Stimulated activated naive B cell treated with anti-CD40 and anti-IgM and Interleukin-4, amounts not matched to agents 10 μg/mL and 1 μg/mL and 100 μg/mL, for 72 hours (primary cell): ENCODE data around the gene CKS1B.

Experiments
- ATAC-seq, 2 donors: fragments of 150-1000 bp; cut with Tn5 transposase; replicated peaks; 2 replicates each; pipeline ENCODE4 v1.10.0; 2021; ENCODE audit warnings: moderate library complexity in 1 of 2
- DNase-seq: peaks from one replicate; pipeline ENCODE4 v3.0.0; 2021
- H3K27ac Mint-ChIP-seq: one replicate; pipeline ENCODE4 v1.8.0; 2022; ENCODE audit warnings: mild to moderate bottlenecking, mixed read lengths
- H3K27me3 Mint-ChIP-seq, 2 donors: one replicate each; pipeline ENCODE4 v1.8.0; 2022; ENCODE audit warnings: mixed read lengths in 2 of 2
- H3K36me3 Mint-ChIP-seq, 2 donors: one replicate each; pipeline ENCODE4 v1.8.0; 2022; ENCODE audit warnings: mixed read lengths in 2 of 2, mild to moderate bottlenecking in 1 of 2
- H3K4me1 Mint-ChIP-seq, 2 donors: one replicate each; pipeline ENCODE4 v1.8.0; 2022; ENCODE audit warnings: mixed read lengths in 2 of 2, mild to moderate bottlenecking in 1 of 2
- H3K4me3 Mint-ChIP-seq, 2 donors: one replicate each; pipeline ENCODE4 v1.8.0; 2022; ENCODE audit warnings: mild to moderate bottlenecking in 2 of 2, mixed read lengths in 2 of 2, moderate library complexity in 1 of 2
- H3K9me3 Mint-ChIP-seq, 2 donors: one replicate each; pipeline ENCODE4 v1.8.0; 2022; ENCODE audit warnings: mixed read lengths in 2 of 2, mild to moderate bottlenecking in 1 of 2

The CKS1B gene

DNA sequence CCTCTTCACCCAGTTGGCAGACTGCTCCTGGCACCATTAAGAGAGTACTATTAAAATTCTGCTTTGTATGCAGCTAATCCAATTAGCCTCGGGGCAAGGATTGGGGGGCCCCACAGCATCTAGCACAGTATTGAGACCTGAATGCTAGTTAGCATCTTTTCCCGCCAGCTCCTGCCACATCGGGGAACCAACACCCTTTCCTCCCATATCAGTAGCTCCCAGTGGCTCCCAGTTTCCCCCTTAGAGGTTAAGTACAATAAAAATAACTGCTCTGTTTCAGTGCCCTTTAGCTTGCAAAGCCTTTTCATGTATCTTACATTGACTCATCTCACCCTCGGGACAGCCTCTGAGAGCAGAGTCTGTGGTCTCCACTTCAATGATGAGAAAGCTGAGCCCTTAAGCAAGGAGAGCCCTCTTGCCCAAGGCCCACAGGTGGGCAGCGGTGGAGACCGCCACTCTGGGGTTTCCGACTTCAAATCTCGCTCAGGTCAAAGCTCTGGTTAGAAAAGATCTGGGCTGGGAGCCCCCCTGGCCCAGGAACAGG lies 33.8 kb upstream of the CKS1B start:
- H3K4me1 Mint-ChIP-seq: peaks cover 59 to 74% of the 10 kb centered on the region in 2 donors
- no peaks in the 10 kb centered on the region for H3K9me3 Mint-ChIP-seq
- ATAC-seq (peak in 1 of 2 donors; percentile 27), DNase-seq (no peak)
- peak overlapping the region; percentile 20 for H3K27ac Mint-ChIP-seq
- peaks cover 2 to 4% of the 10 kb centered on the region in 2 donors for H3K36me3 Mint-ChIP-seq
- H3K4me3 Mint-ChIP-seq: peak overlapping the region; percentile 29 to 57
- H3K27me3 Mint-ChIP-seq: no peaks in the 10 kb centered on the region

GRCh38 chr1:154941333-154942013 lies 33.0 kb upstream of the CKS1B start:
- ATAC-seq (no peak), DNase-seq (no peak)
- no peaks in the 10 kb centered on the region for H3K27me3 Mint-ChIP-seq
- no peaks in the 10 kb centered on the region for H3K9me3 Mint-ChIP-seq
- peaks cover 56 to 74% of the 10 kb centered on the region in 2 donors for H3K4me1 Mint-ChIP-seq
- H3K36me3 Mint-ChIP-seq: peaks cover 1 to 4% of the 10 kb centered on the region in 2 donors
- no peak overlapping the region for H3K4me3 Mint-ChIP-seq
- H3K27ac Mint-ChIP-seq: peak overlapping the region; percentile 80

GRCh38 chr1:154943649-154944400 lies 30.7 kb upstream of the CKS1B start:
- peaks cover 50 to 63% of the 10 kb centered on the region in 2 donors for H3K4me1 Mint-ChIP-seq
- ATAC-seq (no peak), DNase-seq (no peak)
- no peaks in the 10 kb centered on the region for H3K9me3 Mint-ChIP-seq
- H3K36me3 Mint-ChIP-seq: peaks cover 7 to 13% of the 10 kb centered on the region in 2 donors
- H3K27me3 Mint-ChIP-seq: no peaks in the 10 kb centered on the region
- peak overlapping the region; percentile 53 for H3K27ac Mint-ChIP-seq
- peak overlapping the region; percentile 3 to 26 for H3K4me3 Mint-ChIP-seq

GRCh38 chr1:154944401-154945159 lies 29.9 kb upstream of the CKS1B start:
- ATAC-seq (no peak), DNase-seq (no peak)
- Mint-ChIP-seq H3K27me3 (no peaks in the 10 kb centered on the region), H3K27ac (peak overlapping the region; percentile 53), H3K9me3 (no peaks in the 10 kb centered on the region), H3K4me1 (peaks cover 45 to 58% of the 10 kb centered on the region in 2 donors), H3K36me3 (peaks cover 7 to 13% of the 10 kb centered on the region in 2 donors), H3K4me3 (no peak overlapping the region)

- H3K27me3 Mint-ChIP-seq: no peaks in the 10 kb centered on the region
- H3K36me3 Mint-ChIP-seq: peaks cover 8 to 13% of the 10 kb centered on the region in 2 donors
- no peak overlapping the region for H3K4me3 Mint-ChIP-seq
- DNase-seq (no peak), ATAC-seq (no peak)
- no peak overlapping the region for H3K27ac Mint-ChIP-seq
- no peaks in the 10 kb centered on the region for H3K9me3 Mint-ChIP-seq
- H3K4me1 Mint-ChIP-seq: peaks cover 42 to 53% of the 10 kb centered on the region in 2 donors
These were observed 29.1 kb upstream of the CKS1B start for GRCh38 chr1:154945160-154945961.

- H3K27ac Mint-ChIP-seq: peak overlapping the region; percentile 53
- H3K27me3 Mint-ChIP-seq: no peaks in the 10 kb centered on the region
- peaks cover 12 to 17% of the 10 kb centered on the region in 2 donors for H3K36me3 Mint-ChIP-seq
- DNase-seq (no peak), ATAC-seq (no peak)
- peaks cover 40 to 53% of the 10 kb centered on the region in 2 donors for H3K4me1 Mint-ChIP-seq
- no peaks in the 10 kb centered on the region for H3K9me3 Mint-ChIP-seq
- no peak overlapping the region for H3K4me3 Mint-ChIP-seq
These were observed 28.3 kb upstream of the CKS1B start for GRCh38 chr1:154945962-154946850.

- Mint-ChIP-seq H3K27ac (no peak overlapping the region), H3K36me3 (peaks cover 12 to 17% of the 10 kb centered on the region in 2 donors), H3K4me1 (peaks cover 42 to 53% of the 10 kb centered on the region in 2 donors), H3K27me3 (no peaks in the 10 kb centered on the region), H3K4me3 (no peak overlapping the region), H3K9me3 (no peaks in the 10 kb centered on the region)
- ATAC-seq: no peak
- no peak for DNase-seq
These were observed 26.4 kb upstream of the CKS1B start for GRCh38 chr1:154948079-154948478.

DNA sequence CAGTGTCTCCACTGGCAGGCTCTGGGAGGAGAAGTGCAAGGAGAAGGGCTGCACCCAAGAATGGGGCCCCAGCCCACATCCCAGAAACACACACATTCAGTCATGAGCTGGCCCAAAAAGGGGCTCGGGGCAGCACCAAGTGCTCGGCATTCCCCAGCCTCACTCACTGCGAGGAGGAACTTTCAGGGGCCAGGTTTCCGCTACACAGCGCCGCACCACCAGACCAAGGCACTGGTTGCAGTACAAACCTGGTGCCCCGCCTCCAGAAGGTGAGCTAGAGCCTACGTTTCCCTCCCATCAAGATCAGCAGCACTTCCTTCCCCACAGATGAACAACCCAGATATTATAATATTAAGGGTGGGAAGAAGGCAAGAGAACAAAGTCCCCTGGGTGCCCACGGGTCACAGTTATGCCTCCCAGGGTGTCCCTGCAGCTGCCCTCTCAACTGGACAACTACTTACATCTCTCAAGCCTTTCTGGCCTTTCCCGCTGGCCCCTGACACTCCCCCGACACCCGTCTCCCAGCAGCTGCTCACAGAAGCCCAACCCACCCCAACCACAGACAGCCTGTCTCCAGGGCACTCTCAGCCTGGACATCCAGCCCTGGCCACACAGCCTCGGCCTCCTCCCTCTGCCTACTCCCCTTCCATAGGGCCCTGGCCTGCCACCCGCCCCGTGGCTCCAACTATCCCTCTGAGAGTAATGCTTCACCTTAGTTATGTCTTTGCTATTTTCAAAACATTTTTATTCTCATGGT lies 22.4 kb upstream of the CKS1B start:
- peak overlapping the region; percentile 63 to 69 for H3K4me3 Mint-ChIP-seq
- ATAC-seq (peak; percentile 41 to 49), DNase-seq (no peak)
- no peaks in the 10 kb centered on the region for H3K27me3 Mint-ChIP-seq
- H3K4me1 Mint-ChIP-seq: peaks cover 59 to 68% of the 10 kb centered on the region in 2 donors
- peaks cover 8 to 13% of the 10 kb centered on the region in 2 donors for H3K36me3 Mint-ChIP-seq
- H3K27ac Mint-ChIP-seq: peak overlapping the region; percentile 88
- H3K9me3 Mint-ChIP-seq: no peaks in the 10 kb centered on the region

- no peaks in the 10 kb centered on the region for H3K27me3 Mint-ChIP-seq
- H3K4me1 Mint-ChIP-seq: peaks cover 62 to 74% of the 10 kb centered on the region in 2 donors
- no peak for DNase-seq
- H3K36me3 Mint-ChIP-seq: peaks cover 7 to 11% of the 10 kb centered on the region in 2 donors
- H3K9me3 Mint-ChIP-seq: no peaks in the 10 kb centered on the region
- H3K4me3 Mint-ChIP-seq: peak overlapping the region; percentile 2 to 22
- no peak for ATAC-seq
- peak overlapping the region; percentile 88 for H3K27ac Mint-ChIP-seq
These were observed 21.8 kb upstream of the CKS1B start for GRCh38 chr1:154952664-154953063.

DNA sequence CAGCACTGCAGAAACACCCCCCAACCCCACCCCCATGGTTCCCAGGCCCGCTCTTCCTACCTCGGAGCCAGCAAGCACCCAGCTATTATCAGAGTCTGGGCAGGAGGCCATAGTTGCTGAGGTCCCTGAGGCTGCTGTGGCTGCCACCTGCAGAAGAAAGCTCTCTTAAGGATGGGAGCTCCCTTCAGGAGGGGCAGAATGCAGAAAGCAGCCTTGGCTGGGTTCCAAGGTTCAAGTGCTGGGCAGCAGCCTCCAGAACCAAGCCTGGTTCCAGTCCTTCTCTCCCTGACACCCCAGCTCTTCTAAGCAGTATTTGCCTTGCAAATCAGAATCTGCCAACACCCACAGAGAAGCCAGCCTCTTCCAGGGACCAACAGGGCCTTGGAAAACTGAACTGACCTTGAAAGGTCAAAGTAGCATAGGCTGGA lies 20.9 kb upstream of the CKS1B start:
- ATAC-seq (no peak), DNase-seq (no peak)
- Mint-ChIP-seq H3K4me1 (peaks cover 63 to 72% of the 10 kb centered on the region in 2 donors), H3K36me3 (peaks cover 10% of the 10 kb centered on the region in 2 donors), H3K9me3 (no peaks in the 10 kb centered on the region), H3K4me3 (peak overlapping the region in 1 of 2 donors; percentile 8), H3K27ac (peak overlapping the region; percentile 88), H3K27me3 (no peaks in the 10 kb centered on the region)

DNA sequence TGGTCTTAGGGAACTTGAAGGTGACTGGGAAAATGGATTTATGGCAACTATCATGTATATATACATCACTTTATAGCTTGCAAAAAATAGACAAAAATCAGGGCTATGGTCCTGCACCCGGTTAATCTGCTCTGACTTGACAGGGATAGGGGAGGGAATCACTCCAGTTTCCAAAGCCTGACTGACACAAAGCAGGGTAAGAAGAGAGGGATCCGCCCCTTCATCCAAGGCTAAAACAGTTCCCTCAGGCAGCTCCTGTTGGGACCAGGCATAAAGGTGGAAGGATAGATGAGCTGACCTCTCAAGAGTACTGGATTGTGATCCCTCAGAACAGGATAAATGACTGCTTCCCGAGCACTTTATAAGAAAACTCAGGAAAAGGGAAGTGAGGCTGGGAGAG lies 19.9 kb upstream of the CKS1B start:
- Mint-ChIP-seq H3K27me3 (no peaks in the 10 kb centered on the region), H3K4me3 (peak overlapping the region in 1 of 2 donors; percentile 22), H3K27ac (peak overlapping the region; percentile 96), H3K9me3 (no peaks in the 10 kb centered on the region), H3K36me3 (peaks cover 9 to 13% of the 10 kb centered on the region in 2 donors), H3K4me1 (peaks cover 61 to 80% of the 10 kb centered on the region in 2 donors)
- no peak for ATAC-seq
- DNase-seq: no peak

- ATAC-seq: peak; percentile 75 to 82
- H3K27me3 Mint-ChIP-seq: no peaks in the 10 kb centered on the region
- H3K4me1 Mint-ChIP-seq: peaks cover 61 to 86% of the 10 kb centered on the region in 2 donors
- peak; percentile 64 for DNase-seq
- peak overlapping the region; percentile 96 for H3K27ac Mint-ChIP-seq
- H3K9me3 Mint-ChIP-seq: no peaks in the 10 kb centered on the region
- H3K36me3 Mint-ChIP-seq: peaks cover 12 to 15% of the 10 kb centered on the region in 2 donors
- H3K4me3 Mint-ChIP-seq: peak overlapping the region; percentile 93 to 94
These were observed 19.3 kb upstream of the CKS1B start for GRCh38 chr1:154955039-154955717.
